M059J (cell line): ENCODE measurements around the gene PELO. TPM values are rescaled to one million over a fixed set of nuclear protein-coding genes. Genes with fewer than 3 reads are reported as not detected.
A peak's percentile ranks its signal among the peaks of the same experiment; 100 is the strongest.

Experiments
- DNase-seq: peaks from one replicate; pipeline ENCODE4 v3.0.0-alpha.2; 2012; ENCODE audit warnings: low read depth
- total RNA-seq: library from RNA; depleted of rRNA; stranded (reverse); fragments of >200 nt; shearing (Covaris generic); gene quantifications from 2 replicates; pipeline ENCODE4 v1.2.3, GENCODE V29; 2014

Gene PELO
- total RNA-seq, 1 experiment from 2014 or later: 33.8 TPM

DNA sequence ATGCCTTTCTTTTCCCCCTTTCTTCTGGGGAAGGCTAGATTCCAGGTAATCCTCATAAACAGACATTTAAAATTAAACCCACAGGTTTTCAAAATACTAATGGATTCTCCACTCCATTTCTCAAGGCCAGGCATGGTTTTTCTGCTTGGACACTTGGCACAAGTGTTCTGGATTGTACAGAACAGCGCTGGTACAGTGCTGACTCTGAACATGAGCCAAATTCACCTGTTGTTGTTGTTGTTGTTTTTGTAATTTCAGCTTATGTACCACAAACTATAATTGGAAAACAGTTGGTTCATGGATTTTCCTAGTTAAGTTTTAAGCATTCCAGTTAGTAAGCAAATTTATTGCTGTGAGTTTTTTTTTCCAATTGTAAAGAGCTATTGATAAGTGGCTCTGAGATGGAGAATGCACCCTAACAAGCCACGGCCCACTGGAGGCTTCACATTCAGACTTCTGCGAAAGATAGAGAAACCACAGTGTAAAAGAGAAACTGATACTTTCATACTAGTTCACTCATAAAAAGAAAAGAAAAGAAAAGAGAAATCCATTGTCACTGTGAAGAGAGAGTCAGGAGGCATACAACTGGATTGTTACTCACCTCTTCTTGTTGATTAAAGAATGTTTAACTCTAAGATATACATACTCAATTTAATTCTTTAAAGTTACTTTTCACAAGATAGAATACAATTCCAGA is 16.2 kb upstream of the PELO start:
- no peak for DNase-seq

GRCh38 chr5:52772668-52773067 is 15.0 kb upstream of the PELO start:
- no peak for DNase-seq

DNA sequence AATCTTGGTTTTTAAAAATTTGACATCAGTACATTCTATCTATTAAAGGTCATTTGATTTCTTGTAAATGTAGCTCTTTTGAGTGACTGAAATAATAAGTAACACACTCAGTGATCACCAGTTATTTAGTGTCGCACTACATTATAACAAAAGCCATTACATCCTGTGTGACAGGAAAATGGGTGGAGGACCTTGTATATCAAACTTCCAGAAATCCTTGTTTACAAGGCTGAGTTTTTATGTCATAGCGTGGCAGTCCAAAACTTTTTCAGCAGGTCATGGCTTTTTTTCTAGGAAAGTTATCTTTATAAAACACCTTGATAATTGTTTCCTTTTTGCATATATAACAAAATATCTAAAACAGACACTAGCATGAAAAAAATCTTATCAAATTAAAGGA is 14.4 kb upstream of the PELO start:
- DNase-seq: no peak

- DNase-seq: no peak
These were observed 13.7 kb upstream of the PELO start for GRCh38 chr5:52774005-52774410.

GRCh38 chr5:52776116-52776515 is 11.6 kb upstream of the PELO start:
- no peak for DNase-seq

DNA sequence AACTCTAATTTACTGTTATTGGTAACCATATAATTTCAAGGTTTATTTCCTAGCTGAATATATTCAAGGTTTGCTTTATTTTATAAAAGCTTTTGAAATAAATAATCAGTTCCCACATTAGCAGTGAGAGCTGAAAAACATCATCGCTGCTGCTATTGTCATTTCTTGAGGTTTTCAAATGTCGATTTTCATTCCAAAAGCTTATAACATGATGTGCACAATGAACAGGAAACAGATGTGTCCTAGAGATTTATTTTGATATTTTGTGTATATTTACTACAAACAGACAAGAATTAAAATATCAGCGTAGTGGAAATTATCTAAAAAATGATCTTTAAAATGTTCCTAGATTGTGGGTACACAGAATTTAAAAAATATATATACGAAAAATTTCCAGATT is 10.5 kb upstream of the PELO start:
- no peak for DNase-seq

DNA sequence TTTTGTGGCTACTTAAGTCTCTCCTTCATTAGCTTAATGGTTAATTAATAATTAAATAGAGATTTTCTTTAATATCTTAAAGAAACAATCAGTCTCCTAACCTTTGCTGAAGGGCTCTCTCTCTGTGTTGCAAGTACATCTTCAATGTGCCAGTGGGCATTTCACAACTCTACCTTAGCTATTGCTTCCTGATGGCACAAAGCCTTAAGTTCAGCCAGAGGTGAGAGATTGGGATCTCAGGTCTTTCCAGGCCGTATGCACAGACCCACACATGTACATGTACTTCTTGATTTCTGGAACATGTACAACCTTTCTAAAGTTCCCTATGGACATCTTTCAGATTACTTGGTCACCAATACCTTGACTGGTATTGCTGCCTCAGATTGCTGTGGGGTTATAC is 8.9 kb upstream of the PELO start:
- DNase-seq: no peak

GRCh38 chr5:52779213-52779612 is 8.5 kb upstream of the PELO start:
- DNase-seq: no peak

DNA sequence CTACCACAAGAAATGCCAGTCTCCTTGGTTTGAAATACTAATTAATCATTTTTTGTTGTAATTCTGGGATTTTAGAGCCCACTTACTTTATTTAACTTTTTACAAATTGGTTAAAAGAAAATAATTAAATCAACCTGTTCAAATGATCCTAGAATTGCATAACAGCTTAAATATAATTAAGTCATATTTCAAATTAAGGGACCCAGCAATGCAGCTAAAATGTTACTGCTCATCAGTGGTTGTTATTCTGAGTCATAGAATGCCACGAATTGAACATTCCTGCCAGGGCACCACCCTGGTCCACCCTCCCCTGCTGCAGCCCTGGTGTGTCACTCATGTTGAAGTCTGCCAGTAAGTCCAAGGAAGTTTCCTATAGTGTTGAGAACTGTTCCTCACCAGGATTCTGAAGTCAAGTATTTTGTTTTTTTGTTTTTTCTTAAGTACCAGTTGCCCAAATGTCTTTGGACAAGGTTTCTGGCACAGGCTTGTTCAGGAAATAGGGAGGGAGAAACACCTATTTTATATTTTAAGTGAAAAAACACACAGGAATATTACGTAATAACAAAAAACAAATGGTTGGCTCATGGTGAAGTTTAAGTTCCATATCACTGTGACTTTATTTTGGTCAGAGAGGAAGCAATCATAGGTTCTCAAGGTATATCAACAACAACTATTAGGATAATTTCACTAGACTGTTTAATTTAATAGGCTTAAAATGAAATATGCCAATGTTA is 4.3 kb upstream of the PELO start:
- DNase-seq: peak; percentile 82

- DNase-seq: peak; percentile 64
These were observed 3.0 kb upstream of the PELO start for GRCh38 chr5:52784737-52785136.

- DNase-seq: no peak
These were observed 1.3 kb upstream of the PELO start for GRCh38 chr5:52786391-52786790.

- DNase-seq: peak; percentile 50
These were observed 642 bp upstream of the PELO start for GRCh38 chr5:52786949-52787599.

GRCh38 chr5:52788505-52788821 is 747 bp downstream of the PELO start:
- DNase-seq: no peak

DNA sequence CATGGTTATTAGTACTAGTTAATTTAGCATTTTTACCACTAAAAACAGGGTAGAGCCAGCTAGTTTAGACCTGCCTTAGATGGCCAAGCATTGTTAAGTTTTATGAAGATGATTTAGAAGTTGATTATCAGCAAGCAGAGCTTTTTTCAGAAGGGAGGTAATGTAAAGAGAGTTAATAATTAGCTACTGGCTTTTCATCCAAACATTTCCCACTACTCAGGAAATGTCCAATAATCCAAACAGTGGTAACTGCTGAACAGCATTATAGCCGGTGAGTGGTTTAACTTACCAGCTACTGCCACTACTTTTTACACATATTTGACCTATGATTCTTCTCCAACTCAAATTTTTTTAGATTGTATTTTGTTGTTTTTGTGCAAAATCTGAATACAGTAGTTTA is 1.7 kb downstream of the PELO start:
- DNase-seq: no peak

GRCh38 chr5:52789851-52790250 is 2.1 kb downstream of the PELO start:
- no peak for DNase-seq

GRCh38 chr5:52791366-52791765 is 3.6 kb downstream of the PELO start:
- no peak for DNase-seq

GRCh38 chr5:52794519-52794918 is 6.8 kb downstream of the PELO start:
- DNase-seq: peak; percentile 29

GRCh38 chr5:52796031-52796430 is 8.3 kb downstream of the PELO start:
- no peak for DNase-seq

DNA sequence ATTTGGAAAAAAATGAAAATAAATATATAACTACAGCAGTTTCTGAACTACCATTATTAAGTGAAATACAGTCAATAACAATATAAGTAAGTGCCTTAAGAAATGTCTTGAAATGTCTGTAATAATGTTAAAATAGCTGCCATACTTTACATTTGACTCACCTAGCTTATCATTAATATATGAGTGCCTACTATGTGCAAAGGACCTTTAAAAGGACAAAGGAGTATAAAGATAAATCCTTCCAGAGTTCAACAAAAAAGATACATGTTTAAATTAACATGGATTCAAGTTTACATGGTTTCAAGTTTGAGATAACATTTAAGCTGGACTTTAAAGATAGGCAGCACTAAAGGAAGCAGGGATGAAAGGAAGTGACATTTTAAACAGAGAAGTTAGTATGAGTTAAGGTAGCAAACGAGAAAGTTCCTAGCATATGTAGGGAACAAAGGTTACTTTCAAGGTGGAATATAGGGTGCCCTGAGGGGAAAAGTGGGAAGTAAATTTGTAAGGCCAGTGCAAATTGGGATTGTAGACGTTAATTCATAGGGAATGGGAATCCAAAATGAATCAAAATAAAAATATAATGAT is 8.9 kb downstream of the PELO start:
- no peak for DNase-seq

DNA sequence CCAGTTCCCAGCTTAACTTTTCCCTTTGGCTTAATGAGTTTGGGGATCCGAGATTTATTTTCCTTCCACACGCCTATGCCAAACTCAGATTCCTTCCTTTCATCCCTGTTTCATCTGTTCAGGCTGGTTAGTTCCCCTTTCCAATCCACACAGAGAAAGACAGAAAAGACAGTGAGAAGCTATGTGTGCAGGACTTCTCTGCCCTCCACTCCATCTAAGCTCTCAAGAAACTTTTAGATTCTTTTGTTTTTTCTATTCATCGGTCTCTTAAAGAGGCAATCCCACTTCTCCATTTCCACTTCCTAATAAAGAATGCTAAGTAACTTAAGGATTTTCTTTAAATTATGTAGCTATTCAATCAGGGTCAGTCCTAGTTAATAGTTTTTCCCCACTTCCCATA is 11.2 kb downstream of the PELO start:
- no peak for DNase-seq

GRCh38 chr5:52799358-52799982 is 11.8 kb downstream of the PELO start:
- peak; percentile 82 for DNase-seq

- DNase-seq: peak; percentile 94
These were observed 12.3 kb downstream of the PELO start for GRCh38 chr5:52799983-52800393.
